ENCODE measurements around the gene LDLR. TPM values are rescaled to one million over a fixed set of nuclear protein-coding genes. Genes with fewer than 3 reads are reported as not detected.

Gene LDLR
- total RNA-seq (2022; extraction: Qiagen RNA extraction) = 20.6 to 29.6 TPM (median 27.1 TPM) in 5 replicates

GRCh38 chr19:11089254-11090013 is at the start of gene LDLR:
Gene LDLR (plus strand): TSS chr19:11089463. CDS start chr19:11089549, 86 bp downstream.

GRCh38 chr19:11155373-11156120 is 66.3 kb downstream of the LDLR start, which contains the start of gene SPC24:
Gene SPC24 (minus strand): TSS chr19:11155782. CDS start chr19:11155776, 6 bp downstream.

Other genes starting within 250 kb of the LDLR start
- 0.14 to 0.30 TPM (median 0.15 TPM) in 3 of 5 replicates, not detected in the others for gene C19orf38, start 241.0 kb upstream of the LDLR start, total RNA-seq (2022; extraction: Qiagen RNA extraction)
- gene CARM1, start 217.9 kb upstream of the LDLR start, total RNA-seq (2022; extraction: Qiagen RNA extraction) = 36.1 to 49.9 TPM (median 45.7 TPM) in 5 replicates
- 15.6 to 21.3 TPM (median 20.6 TPM) in 5 replicates for gene YIPF2, start 160.8 kb upstream of the LDLR start, total RNA-seq (2022; extraction: Qiagen RNA extraction)
- 11.6 to 19.2 TPM (median 17.5 TPM) in 5 replicates for gene TIMM29, start 160.7 kb upstream of the LDLR start, total RNA-seq (2022; extraction: Qiagen RNA extraction)
- gene SMARCA4, start 128.4 kb upstream of the LDLR start, total RNA-seq (2022; extraction: Qiagen RNA extraction) = 7.4 to 11.3 TPM (median 9.7 TPM) in 5 replicates
- 14.5 to 21.4 TPM (median 18.8 TPM) in 5 replicates for gene SPC24, start 66.3 kb downstream of the LDLR start, total RNA-seq (2022; extraction: Qiagen RNA extraction)
- 39.2 to 48.5 TPM (median 46.7 TPM) in 5 replicates for gene KANK2, start 108.1 kb downstream of the LDLR start, total RNA-seq (2022; extraction: Qiagen RNA extraction)
- 0.52 TPM in 1 of 5 replicates, not detected in the others for gene ANGPTL8, start 150.2 kb downstream of the LDLR start, total RNA-seq (2022; extraction: Qiagen RNA extraction)
- gene DOCK6, start 173.1 kb downstream of the LDLR start, total RNA-seq (2022; extraction: Qiagen RNA extraction) = 6.0 to 12.5 TPM (median 9.2 TPM) in 5 replicates
- gene TSPAN16, start 206.7 kb downstream of the LDLR start, total RNA-seq (2022; extraction: Qiagen RNA extraction) = not detected in 5 replicates